ENCODE measurements around the gene CCNB1IP1.

Gene CCNB1IP1

DNA sequence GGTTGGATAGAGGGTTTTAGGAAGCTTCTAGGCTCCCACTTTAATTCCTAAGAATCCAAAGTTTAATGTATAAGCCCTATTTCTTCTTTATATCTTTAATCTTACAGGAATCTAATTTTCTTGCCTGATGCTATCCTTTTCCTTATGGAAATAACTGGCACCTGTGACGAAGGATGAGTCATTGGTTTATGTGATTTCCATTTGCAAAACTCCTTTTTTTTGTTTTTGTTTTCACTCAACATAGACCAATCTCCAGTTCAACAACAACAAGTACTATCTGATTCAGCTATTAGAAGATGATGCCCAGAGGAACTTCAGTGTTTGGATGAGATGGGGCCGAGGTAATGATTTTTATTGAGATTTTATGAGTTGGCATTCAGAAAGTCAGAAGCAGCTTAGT, 17.2 kb upstream of the CCNB1IP1 start:
- Histone ChIP-seq H3K4me3 (ENCODE audit: low read depth, low read length, poor library complexity, severe bottlenecking) (no peak overlapping the region), H3K27ac (ENCODE audit: low read depth, low read length, poor library complexity, severe bottlenecking) (no peak overlapping the region)

DNA sequence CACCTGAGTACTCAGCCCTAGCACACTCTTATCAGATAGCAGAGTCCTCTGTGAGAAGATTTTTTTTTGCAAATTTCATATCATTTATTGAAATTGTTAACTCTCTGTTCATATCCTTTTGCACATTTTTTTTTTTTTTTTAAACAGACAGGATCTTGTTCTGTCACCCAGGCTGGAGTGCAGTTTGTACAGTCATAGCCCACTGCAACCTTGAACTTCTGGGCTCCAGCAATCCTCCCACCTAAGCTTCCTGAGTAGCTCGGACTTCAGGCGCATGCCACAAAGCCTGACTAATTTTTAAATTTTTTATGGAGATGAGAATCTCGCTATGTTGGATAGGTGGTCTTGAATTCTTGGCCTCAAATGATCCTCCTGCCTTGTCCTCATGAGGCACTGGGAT, 14.7 kb upstream of the CCNB1IP1 start:
- peaks cover 72% of the 10 kb centered on the region for H3K36me3 ChIP-seq (ENCODE audit: insufficient read depth, low read length)
- no peaks in the 10 kb centered on the region for H3K9me2 ChIP-seq (ENCODE audit: low read depth, low read length)

More for the DNA sequence above, 17.2 kb upstream of the CCNB1IP1 start:
- H3F3A ChIP-seq (ENCODE audit: insufficient read depth, low read length): no peaks in the 10 kb centered on the region
- peaks cover 91% of the 10 kb centered on the region for H3K36me3 ChIP-seq (ENCODE audit: insufficient read depth, low read length)
- no peaks in the 10 kb centered on the region for H3K79me2 ChIP-seq (ENCODE audit: insufficient read depth, low read length)
- no peaks in the 10 kb centered on the region for H3K9me2 ChIP-seq (ENCODE audit: low read depth, low read length)
- no peaks in the 10 kb centered on the region for H3K27me3 ChIP-seq (ENCODE audit: insufficient read depth, low read length)
- H3K4me2 ChIP-seq (ENCODE audit: low read length): no peak overlapping the region
- no peaks in the 10 kb centered on the region for H4K20me1 ChIP-seq (ENCODE audit: insufficient read depth, low read length)
- H3K9ac ChIP-seq (ENCODE audit: low read length): no peak overlapping the region
- TF ChIP-seq EZH2 (IDR thresholded peaks at IDR 0.05; ENCODE audit: borderline replicate concordance, low read length): no peak
- TF ChIP-seq, protein P1, sequence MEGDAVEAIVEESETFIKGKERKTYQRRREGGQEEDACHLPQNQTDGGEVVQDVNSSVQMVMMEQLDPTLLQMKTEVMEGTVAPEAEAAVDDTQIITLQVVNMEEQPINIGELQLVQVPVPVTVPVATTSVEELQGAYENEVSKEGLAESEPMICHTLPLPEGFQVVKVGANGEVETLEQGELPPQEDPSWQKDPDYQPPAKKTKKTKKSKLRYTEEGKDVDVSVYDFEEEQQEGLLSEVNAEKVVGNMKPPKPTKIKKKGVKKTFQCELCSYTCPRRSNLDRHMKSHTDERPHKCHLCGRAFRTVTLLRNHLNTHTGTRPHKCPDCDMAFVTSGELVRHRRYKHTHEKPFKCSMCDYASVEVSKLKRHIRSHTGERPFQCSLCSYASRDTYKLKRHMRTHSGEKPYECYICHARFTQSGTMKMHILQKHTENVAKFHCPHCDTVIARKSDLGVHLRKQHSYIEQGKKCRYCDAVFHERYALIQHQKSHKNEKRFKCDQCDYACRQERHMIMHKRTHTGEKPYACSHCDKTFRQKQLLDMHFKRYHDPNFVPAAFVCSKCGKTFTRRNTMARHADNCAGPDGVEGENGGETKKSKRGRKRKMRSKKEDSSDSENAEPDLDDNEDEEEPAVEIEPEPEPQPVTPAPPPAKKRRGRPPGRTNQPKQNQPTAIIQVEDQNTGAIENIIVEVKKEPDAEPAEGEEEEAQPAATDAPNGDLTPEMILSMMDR (IDR thresholded peaks at IDR 0.05; ENCODE audit: low read length): no peak
- H3K9me3 ChIP-seq (ENCODE audit: low read length): no peaks in the 10 kb centered on the region
- H3K4me1 ChIP-seq (ENCODE audit: insufficient read depth, low read length, severe bottlenecking): no peaks in the 10 kb centered on the region
- no peak overlapping the region for H2AFZ ChIP-seq (ENCODE audit: low read length)

DNA sequence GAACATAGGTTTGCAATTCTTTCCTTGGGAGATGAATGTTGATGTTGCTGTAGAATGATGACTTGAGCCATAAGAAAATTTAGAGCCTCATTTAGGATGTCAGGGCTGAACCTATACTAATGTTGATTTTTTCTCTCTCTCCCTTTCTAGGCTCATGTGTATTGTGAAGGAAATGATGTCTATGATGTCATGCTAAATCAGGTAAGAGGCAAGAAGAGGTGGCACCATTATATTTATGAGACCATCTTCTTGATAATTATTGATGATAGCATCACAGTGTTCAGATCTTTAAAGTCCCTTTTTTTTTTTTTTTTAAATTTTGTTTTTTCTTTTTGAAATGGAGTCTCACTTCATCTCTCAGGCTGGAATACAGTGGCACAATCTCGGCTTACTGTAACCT, 13.6 kb upstream of the CCNB1IP1 start:
- peaks cover 62% of the 10 kb centered on the region for H3K36me3 ChIP-seq (ENCODE audit: insufficient read depth, low read length)

More for the DNA sequence above, 14.7 kb upstream of the CCNB1IP1 start:
- H3K27me3 ChIP-seq (ENCODE audit: insufficient read depth, low read length): no peaks in the 10 kb centered on the region
- no peaks in the 10 kb centered on the region for H3K9me3 ChIP-seq (ENCODE audit: low read length)
- TF ChIP-seq, protein P1 (IDR thresholded peaks at IDR 0.05; ENCODE audit: low read length): no peak
- TF ChIP-seq EZH2 (IDR thresholded peaks at IDR 0.05; ENCODE audit: borderline replicate concordance, low read length): no peak
- no peak overlapping the region for H3K4me3 ChIP-seq (ENCODE audit: low read depth, low read length, poor library complexity, severe bottlenecking)
- H3F3A ChIP-seq (ENCODE audit: insufficient read depth, low read length): no peaks in the 10 kb centered on the region
- H2AFZ ChIP-seq (ENCODE audit: low read length): no peak overlapping the region
- H4K20me1 ChIP-seq (ENCODE audit: insufficient read depth, low read length): no peaks in the 10 kb centered on the region
- H3K4me2 ChIP-seq (ENCODE audit: low read length): no peak overlapping the region
- no peak overlapping the region for H3K9ac ChIP-seq (ENCODE audit: low read length)
- H3K27ac ChIP-seq (ENCODE audit: low read depth, low read length, poor library complexity, severe bottlenecking): no peak overlapping the region
- H3K4me1 ChIP-seq (ENCODE audit: insufficient read depth, low read length, severe bottlenecking): peaks cover 7% of the 10 kb centered on the region
- no peaks in the 10 kb centered on the region for H3K79me2 ChIP-seq (ENCODE audit: insufficient read depth, low read length)

More for the DNA sequence above, 13.6 kb upstream of the CCNB1IP1 start:
- no peaks in the 10 kb centered on the region for H3F3A ChIP-seq (ENCODE audit: insufficient read depth, low read length)
- no peak overlapping the region for H3K27ac ChIP-seq (ENCODE audit: low read depth, low read length, poor library complexity, severe bottlenecking)
- H3K79me2 ChIP-seq (ENCODE audit: insufficient read depth, low read length): no peaks in the 10 kb centered on the region
- no peak overlapping the region for H3K4me3 ChIP-seq (ENCODE audit: low read depth, low read length, poor library complexity, severe bottlenecking)
- no peaks in the 10 kb centered on the region for H4K20me1 ChIP-seq (ENCODE audit: insufficient read depth, low read length)
- H3K4me1 ChIP-seq (ENCODE audit: insufficient read depth, low read length, severe bottlenecking): peaks cover 14% of the 10 kb centered on the region
- no peak overlapping the region for H2AFZ ChIP-seq (ENCODE audit: low read length)
- H3K9me3 ChIP-seq (ENCODE audit: low read length): no peaks in the 10 kb centered on the region
- H3K9ac ChIP-seq (ENCODE audit: low read length): no peak overlapping the region
- H3K27me3 ChIP-seq (ENCODE audit: insufficient read depth, low read length): no peaks in the 10 kb centered on the region
- no peak for TF ChIP-seq EZH2 (IDR thresholded peaks at IDR 0.05; ENCODE audit: borderline replicate concordance, low read length)
- TF ChIP-seq, protein P1 (IDR thresholded peaks at IDR 0.05; ENCODE audit: low read length): no peak
- H3K4me2 ChIP-seq (ENCODE audit: low read length): no peak overlapping the region
- H3K9me2 ChIP-seq (ENCODE audit: low read depth, low read length): no peaks in the 10 kb centered on the region

Data from OCI-LY1 (cell line).